ENCODE data around the gene PSMC3. TPM values are rescaled to one million over a fixed set of nuclear protein-coding genes. Genes with fewer than 3 reads are reported as not detected.

The PSMC3 gene
- total RNA-seq, 1 donor from 2014 or later, result 130 TPM

DNA sequence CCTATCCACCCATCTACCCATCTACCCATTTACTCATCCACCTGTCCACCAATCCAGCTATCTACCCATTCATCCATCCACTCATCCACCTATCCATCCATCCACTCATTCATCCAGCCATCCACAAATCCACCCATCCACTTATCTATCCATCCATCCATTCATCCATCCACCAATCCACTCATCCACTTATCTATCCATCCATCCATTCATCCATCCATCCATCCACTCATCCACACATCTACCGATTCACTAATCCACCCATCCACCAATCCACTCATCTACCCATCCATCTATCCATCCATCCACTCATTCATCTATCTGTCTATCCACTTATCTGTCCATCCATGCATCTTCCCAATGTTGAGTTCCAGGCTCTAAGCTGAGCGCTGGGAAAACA is 46.2 kb downstream of the PSMC3 start:
- no peaks in the 10 kb centered on the region for H3K27me3 ChIP-seq (ENCODE audit: insufficient read depth, low read length)
- Mint-ChIP-seq H3K27ac (ENCODE audit: unreplicated experiment) (no peak overlapping the region), H3K4me1 (ENCODE audit: low read depth, unreplicated experiment) (peaks cover 5% of the 10 kb centered on the region), H3K36me3 (ENCODE audit: low read depth, unreplicated experiment) (no peaks in the 10 kb centered on the region), H3K4me3 (ENCODE audit: unreplicated experiment) (no peak overlapping the region), H3K27me3 (ENCODE audit: low read depth, unreplicated experiment) (peaks cover 9% of the 10 kb centered on the region), H3K9me3 (ENCODE audit: unreplicated experiment) (no peaks in the 10 kb centered on the region)
- H3K9ac ChIP-seq (ENCODE audit: low read length), result no peak overlapping the region
- H3K9me3 ChIP-seq (ENCODE audit: insufficient read depth, low read depth, low read length), result no peaks in the 10 kb centered on the region
- no peak overlapping the region for H3K27ac ChIP-seq (ENCODE audit: low read depth, low read length)
- H3K79me2 ChIP-seq (ENCODE audit: insufficient read depth, low read length), result no peaks in the 10 kb centered on the region
- no peaks in the 10 kb centered on the region for H3K36me3 ChIP-seq (ENCODE audit: insufficient read depth, low read length)
- no peak overlapping the region for H3K4me3 ChIP-seq (ENCODE audit: insufficient read depth, low read depth, low read length)
- DNase-seq (ENCODE audit: low read depth), result no peak
- H2AFZ ChIP-seq (ENCODE audit: low read depth, low read length), result no peak overlapping the region
- H3K4me1 ChIP-seq (ENCODE audit: insufficient read depth, low read length), result no peaks in the 10 kb centered on the region
- H4K20me1 ChIP-seq (ENCODE audit: insufficient read depth, low read length), result no peaks in the 10 kb centered on the region
- FAIRE-seq, result no peak
- TF ChIP-seq, protein P1, sequence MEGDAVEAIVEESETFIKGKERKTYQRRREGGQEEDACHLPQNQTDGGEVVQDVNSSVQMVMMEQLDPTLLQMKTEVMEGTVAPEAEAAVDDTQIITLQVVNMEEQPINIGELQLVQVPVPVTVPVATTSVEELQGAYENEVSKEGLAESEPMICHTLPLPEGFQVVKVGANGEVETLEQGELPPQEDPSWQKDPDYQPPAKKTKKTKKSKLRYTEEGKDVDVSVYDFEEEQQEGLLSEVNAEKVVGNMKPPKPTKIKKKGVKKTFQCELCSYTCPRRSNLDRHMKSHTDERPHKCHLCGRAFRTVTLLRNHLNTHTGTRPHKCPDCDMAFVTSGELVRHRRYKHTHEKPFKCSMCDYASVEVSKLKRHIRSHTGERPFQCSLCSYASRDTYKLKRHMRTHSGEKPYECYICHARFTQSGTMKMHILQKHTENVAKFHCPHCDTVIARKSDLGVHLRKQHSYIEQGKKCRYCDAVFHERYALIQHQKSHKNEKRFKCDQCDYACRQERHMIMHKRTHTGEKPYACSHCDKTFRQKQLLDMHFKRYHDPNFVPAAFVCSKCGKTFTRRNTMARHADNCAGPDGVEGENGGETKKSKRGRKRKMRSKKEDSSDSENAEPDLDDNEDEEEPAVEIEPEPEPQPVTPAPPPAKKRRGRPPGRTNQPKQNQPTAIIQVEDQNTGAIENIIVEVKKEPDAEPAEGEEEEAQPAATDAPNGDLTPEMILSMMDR (IDR thresholded peaks at IDR 0.05; ENCODE audit: insufficient read depth, low read depth, low read length), result no peak
- TF ChIP-seq EZH2 (IDR thresholded peaks at IDR 0.05; ENCODE audit: insufficient read depth, low read length), result no peak
- H3K4me2 ChIP-seq (ENCODE audit: low read length), result no peak overlapping the region

DNA sequence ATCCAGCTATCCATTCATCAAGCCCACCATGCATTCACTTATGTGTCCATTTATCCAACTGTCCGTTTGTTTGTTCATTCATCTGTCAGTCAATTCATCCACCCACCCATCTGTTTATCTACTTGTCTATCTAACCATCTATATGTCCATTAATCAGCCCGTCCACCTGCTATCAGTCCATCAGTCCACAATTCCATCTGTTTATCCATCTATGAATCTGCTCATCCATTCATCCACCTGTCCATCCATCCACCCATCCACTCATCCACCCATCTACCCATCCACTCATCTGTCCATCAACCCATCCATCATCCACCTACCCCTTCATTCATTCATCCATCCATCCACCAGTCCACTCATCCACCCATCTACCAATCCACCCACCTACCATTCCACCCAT is 46.9 kb downstream of the PSMC3 start:
- H3K27me3 ChIP-seq (ENCODE audit: insufficient read depth, low read length), result no peaks in the 10 kb centered on the region
- Mint-ChIP-seq H3K27me3 (ENCODE audit: low read depth, unreplicated experiment) (peaks cover 9% of the 10 kb centered on the region), H3K36me3 (ENCODE audit: low read depth, unreplicated experiment) (no peaks in the 10 kb centered on the region), H3K27ac (ENCODE audit: unreplicated experiment) (no peak overlapping the region), H3K4me1 (ENCODE audit: low read depth, unreplicated experiment) (peaks cover 7% of the 10 kb centered on the region), H3K4me3 (ENCODE audit: unreplicated experiment) (no peak overlapping the region), H3K9me3 (ENCODE audit: unreplicated experiment) (no peaks in the 10 kb centered on the region)
- peaks cover 4% of the 10 kb centered on the region for H3K4me1 ChIP-seq (ENCODE audit: insufficient read depth, low read length)
- H3K36me3 ChIP-seq (ENCODE audit: insufficient read depth, low read length), result no peaks in the 10 kb centered on the region
- H3K79me2 ChIP-seq (ENCODE audit: insufficient read depth, low read length), result no peaks in the 10 kb centered on the region
- H4K20me1 ChIP-seq (ENCODE audit: insufficient read depth, low read length), result no peaks in the 10 kb centered on the region
- H3K9ac ChIP-seq (ENCODE audit: low read length), result no peak overlapping the region
- DNase-seq (ENCODE audit: low read depth), result no peak
- TF ChIP-seq, protein P1 (IDR thresholded peaks at IDR 0.05; ENCODE audit: insufficient read depth, low read depth, low read length), result no peak
- no peak for TF ChIP-seq EZH2 (IDR thresholded peaks at IDR 0.05; ENCODE audit: insufficient read depth, low read length)
- no peaks in the 10 kb centered on the region for H3K9me3 ChIP-seq (ENCODE audit: insufficient read depth, low read depth, low read length)
- H2AFZ ChIP-seq (ENCODE audit: low read depth, low read length), result no peak overlapping the region
- no peak for FAIRE-seq
- no peak overlapping the region for H3K4me2 ChIP-seq (ENCODE audit: low read length)
- no peak overlapping the region for H3K4me3 ChIP-seq (ENCODE audit: insufficient read depth, low read depth, low read length)
- no peak overlapping the region for H3K27ac ChIP-seq (ENCODE audit: low read depth, low read length)

DNA sequence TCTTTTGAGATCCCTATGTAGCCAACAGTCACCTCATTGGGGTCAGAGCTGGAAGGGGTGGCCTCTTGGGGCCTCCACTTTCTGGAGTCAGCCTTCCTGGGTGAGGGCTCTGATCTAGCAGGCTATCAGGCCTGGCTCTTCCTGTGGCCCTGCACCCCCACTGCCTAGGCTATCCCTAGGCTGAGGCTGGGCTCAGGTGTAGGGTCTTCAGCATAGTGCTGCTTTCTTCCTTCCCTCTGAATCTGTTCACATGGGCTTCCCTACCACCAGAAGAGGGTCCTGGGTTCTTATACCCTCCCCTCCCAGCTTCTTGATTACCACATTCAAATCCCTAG is 47.4 kb downstream of the PSMC3 start:
- DNase-seq (ENCODE audit: low read depth), result no peak
- no peak overlapping the region for H3K27ac Mint-ChIP-seq (ENCODE audit: unreplicated experiment)
- Histone ChIP-seq H3K4me1 (ENCODE audit: insufficient read depth, low read length) (peaks cover 6% of the 10 kb centered on the region), H3K4me2 (ENCODE audit: low read length) (no peak overlapping the region), H3K27ac (ENCODE audit: low read depth, low read length) (no peak overlapping the region), H3K79me2 (ENCODE audit: insufficient read depth, low read length) (no peaks in the 10 kb centered on the region), H3K36me3 (ENCODE audit: insufficient read depth, low read length) (no peaks in the 10 kb centered on the region), H4K20me1 (ENCODE audit: insufficient read depth, low read length) (no peaks in the 10 kb centered on the region), H3K27me3 (ENCODE audit: insufficient read depth, low read length) (no peaks in the 10 kb centered on the region), H3K4me3 (ENCODE audit: insufficient read depth, low read depth, low read length) (no peak overlapping the region), H3K9ac (ENCODE audit: low read length) (no peak overlapping the region), H3K9me3 (ENCODE audit: insufficient read depth, low read depth, low read length) (no peaks in the 10 kb centered on the region), H2AFZ (ENCODE audit: low read depth, low read length) (no peak overlapping the region)
- TF ChIP-seq, protein P1 (IDR thresholded peaks at IDR 0.05; ENCODE audit: insufficient read depth, low read depth, low read length), result no peak
- no peak for TF ChIP-seq EZH2 (IDR thresholded peaks at IDR 0.05; ENCODE audit: insufficient read depth, low read length)
- H3K36me3 Mint-ChIP-seq (ENCODE audit: low read depth, unreplicated experiment), result no peaks in the 10 kb centered on the region
- H3K4me3 Mint-ChIP-seq (ENCODE audit: unreplicated experiment), result no peak overlapping the region
- H3K4me1 Mint-ChIP-seq (ENCODE audit: low read depth, unreplicated experiment), result peaks cover 10% of the 10 kb centered on the region
- FAIRE-seq, result no peak
- H3K27me3 Mint-ChIP-seq (ENCODE audit: low read depth, unreplicated experiment), result peaks cover 9% of the 10 kb centered on the region
- no peaks in the 10 kb centered on the region for H3K9me3 Mint-ChIP-seq (ENCODE audit: unreplicated experiment)

Data from astrocyte (in vitro differentiated cells and primary cell).